GM19452 (cell line): ENCODE data around the gene INPP4B.

Source experiments
- ATAC-seq: cut with Tn5 transposase; IDR thresholded peaks from one replicate; pipeline ENCODE4 v1.9.1; 2021; ENCODE audit not compliant: unreplicated experiment

INPP4B gene

DNA sequence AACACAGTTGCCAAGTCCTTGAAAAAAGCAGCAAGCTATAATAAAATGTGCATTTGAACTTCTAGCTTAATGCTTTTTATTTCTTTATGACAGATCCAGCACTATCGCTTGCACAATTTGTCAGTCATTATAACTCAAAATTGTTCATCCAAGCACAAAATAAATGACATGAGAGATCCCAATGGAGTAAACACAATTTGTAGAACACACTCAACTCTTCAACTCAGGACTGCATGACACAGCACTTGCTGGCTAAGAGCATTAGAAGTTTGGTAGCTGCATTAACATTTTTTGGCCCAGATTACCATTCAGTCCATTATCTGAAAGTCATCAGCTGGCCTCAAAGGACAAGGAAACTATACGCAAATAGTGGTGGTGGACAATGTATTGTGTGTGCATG is 530.1 kb downstream of the INPP4B start:
- no peak for ATAC-seq

DNA sequence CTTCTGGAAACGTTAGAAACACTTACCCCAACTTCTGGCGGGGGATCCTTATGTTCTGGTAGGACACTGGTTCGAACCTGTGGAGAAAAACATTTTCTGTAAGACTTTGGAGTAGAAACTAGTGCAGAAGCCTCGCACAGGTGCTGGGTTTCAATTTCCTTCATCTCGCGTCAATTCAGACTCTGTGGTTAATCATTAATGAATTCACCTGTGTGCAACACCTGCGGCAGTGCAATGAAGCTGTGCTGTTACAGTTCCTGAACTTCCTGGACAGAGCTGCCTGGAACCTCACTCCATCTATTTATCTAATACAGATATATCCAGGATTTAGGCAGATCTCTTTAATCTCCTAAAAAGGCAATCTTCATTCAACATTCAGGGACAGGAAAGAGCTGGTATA is 531.4 kb downstream of the INPP4B start:
- ATAC-seq = no peak

DNA sequence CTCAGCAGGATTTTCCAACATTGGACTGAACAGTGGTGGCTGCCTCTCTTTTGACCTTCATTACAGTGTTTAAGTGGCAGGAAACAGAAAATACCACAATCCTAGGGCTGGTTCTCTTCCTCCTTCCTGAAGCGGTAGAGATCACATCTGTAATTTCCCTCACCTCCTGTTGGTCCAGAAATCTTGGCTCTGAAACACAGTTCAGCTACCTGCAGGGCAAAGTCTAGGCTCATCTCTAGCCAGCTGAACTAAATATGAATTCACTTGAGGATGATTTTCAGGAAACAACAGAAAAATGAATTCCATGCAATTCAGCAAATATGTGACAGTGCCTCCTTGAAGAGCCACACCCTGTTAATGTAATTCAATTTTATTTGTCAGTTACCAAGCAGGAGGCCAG is 531.9 kb downstream of the INPP4B start:
- ATAC-seq = no peak

DNA sequence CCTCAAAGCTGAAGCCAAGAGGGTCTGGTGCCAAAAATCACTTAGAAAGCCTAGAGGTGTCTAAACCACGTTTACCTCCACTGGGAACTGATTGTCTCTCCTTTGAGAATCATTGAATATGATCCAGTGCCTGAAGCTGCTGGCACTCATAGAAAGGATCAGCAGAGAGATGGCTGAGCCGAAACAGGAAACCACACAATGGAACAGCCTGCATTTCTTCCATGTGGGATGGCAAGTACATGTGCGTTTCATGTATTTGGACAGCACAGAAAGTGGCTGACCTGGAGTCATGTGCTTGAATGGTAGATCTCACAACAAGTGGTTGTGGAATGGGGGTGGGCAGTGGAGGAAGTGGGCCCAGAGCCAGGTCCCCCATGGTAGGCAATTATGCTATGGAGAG is 533.7 kb downstream of the INPP4B start:
- no peak for ATAC-seq

DNA sequence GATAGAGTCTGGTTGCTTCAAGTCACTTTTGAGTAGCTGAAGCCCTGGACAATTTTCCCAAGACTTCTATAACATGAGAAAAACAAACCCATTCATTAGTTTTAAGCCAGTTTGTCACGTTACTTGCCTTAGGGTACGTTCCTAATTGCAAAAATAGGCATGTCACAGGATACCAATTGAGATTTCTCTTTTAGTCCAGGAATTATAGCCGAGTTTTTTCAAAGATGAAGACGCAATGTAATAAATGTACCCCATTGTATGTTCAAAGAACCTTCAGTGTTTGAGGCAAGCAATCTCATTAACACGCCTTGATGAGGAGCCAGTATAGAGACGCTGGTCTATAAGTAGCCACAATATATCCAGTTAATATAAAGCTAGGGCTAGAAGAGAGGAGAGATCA is 534.2 kb downstream of the INPP4B start:
- no peak for ATAC-seq

DNA sequence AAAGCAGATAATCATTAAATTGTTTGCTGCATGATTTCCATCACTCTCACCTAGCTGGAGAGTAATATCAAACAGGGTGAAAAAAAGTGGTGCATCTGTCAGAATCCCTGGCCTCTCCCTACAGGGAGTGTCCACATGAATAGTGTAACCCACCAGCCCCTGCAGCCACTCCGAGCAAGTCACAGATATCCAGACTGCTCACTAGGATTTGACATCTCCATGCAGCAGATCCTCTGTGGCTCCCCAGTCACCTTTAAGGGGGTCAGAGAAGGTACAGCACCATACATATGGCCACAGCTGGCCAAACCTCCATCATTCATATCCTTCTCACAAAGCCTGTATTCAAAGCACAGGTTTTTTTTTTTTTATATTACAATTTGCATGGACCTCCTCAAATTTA is 536.3 kb downstream of the INPP4B start:
- ATAC-seq = no peak

DNA sequence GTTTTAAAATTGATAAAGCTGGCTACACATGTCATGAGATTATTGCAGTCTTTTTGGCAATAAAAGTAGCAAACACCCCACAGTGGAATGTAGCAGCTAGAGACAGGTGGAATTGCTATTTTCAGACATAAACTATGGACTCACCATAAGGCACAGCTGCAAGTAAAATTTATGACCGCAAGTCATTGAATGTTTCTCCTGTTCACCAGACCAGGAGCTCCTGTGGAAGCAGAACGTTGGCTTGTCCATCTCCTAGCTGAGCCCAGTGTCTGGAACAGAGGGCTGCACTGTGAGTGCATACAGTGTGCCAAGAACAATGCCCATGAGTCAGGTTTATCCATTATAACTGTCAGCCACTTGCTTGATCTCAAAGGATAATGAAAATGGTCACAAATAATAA is 538.2 kb downstream of the INPP4B start:
- ATAC-seq = no peak

- no peak for ATAC-seq
These were observed 548.8 kb downstream of the INPP4B start for GRCh38 chr4:142297313-142297712.

DNA sequence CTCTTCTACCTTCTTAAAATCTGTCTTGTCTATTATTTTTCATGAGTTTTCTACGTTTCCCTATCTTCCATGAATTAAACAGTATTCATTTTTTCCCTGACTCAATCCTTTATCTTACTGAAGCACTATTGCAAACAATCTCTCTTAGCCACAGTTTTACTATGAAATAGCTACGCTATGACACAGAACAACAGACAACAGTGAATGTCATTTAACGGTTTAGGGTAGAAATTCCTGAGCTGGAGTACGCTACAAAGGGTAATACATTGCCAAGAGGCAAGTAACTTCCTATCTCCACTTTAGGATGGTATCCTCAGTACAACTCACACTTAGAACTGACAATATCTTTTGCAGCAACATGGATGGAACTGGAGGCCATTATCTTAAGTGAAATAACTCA is 552.6 kb downstream of the INPP4B start:
- ATAC-seq = no peak

DNA sequence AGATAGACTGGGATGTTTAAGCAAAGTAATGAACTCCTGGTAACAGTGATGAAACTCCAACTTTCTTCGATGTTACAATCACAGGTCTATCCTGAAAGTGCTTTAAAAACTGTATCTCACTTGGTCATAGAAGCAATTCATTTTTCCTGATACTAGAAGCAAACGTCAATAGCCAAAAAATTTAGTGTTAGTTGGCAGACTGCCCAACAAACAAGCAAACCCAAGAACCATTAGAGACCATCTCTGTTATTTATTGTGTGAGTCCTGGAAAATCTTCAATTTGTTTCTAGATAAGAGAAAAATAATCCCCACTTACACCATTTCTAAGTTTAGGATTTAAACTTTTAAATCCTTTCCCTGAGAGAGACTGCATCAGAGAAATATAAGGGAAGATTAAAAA is 553.9 kb downstream of the INPP4B start:
- ATAC-seq = no peak

GRCh38 chr4:142291299-142292050 is 554.6 kb downstream of the INPP4B start:
- no peak for ATAC-seq

DNA sequence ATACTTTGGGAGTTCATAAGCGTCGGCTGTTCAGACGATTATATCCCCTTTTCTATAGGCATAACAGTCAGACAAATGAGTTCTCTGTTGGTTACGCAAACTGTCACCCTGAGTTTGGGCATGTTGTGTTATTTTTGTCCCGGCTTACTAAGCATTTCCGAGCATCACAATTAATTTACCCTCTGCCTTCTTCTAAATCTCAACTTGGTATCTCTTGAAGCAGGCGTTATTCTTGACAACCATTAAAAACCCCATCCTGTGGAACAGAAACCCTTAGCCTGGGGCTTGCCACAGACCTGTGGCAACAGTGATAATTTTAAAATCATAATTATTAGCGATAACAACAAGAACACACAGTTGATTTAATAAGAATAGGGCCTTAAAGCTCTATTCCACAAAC is 558.7 kb downstream of the INPP4B start:
- ATAC-seq = no peak

GRCh38 chr4:142285222-142285583 is 560.9 kb downstream of the INPP4B start:
- no peak for ATAC-seq

DNA sequence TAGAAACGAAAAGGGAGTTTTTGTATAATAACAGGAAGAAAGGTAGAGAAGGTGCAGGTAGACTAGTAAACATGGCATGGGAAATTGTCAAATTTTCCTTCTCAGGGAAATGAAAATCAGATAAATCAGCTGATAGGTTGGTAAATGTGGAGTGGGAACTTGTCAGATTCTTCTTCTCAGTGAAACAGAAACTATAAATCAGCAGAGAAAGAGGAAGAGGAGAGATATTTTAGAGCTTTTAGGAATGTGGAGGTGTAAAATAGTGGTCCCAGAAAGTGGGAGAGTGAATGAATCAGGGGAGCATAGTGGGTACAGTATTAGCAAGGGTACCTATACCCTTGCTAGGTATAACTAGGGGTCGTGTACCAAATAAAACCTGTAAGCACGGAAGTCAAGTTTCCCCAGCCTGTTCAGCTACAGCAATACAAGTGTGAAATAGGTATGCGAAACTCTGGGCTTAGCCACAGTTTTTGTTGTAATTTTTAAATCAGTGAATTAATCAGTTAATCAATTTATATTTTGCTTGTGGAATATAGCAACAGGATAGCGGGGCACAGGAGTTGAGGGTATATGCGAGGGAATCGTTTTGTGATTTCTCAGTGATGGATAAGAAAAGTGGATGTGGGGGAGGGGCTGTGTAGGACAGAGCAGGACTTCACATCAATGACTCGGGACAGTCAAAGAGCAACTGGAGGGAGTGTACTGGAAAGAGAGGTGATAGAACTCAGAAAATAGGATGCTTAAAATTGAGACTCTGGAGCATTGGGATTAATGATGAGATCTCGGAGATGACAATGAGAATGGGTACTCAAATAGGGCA is 561.5 kb downstream of the INPP4B start:
- no peak for ATAC-seq

DNA sequence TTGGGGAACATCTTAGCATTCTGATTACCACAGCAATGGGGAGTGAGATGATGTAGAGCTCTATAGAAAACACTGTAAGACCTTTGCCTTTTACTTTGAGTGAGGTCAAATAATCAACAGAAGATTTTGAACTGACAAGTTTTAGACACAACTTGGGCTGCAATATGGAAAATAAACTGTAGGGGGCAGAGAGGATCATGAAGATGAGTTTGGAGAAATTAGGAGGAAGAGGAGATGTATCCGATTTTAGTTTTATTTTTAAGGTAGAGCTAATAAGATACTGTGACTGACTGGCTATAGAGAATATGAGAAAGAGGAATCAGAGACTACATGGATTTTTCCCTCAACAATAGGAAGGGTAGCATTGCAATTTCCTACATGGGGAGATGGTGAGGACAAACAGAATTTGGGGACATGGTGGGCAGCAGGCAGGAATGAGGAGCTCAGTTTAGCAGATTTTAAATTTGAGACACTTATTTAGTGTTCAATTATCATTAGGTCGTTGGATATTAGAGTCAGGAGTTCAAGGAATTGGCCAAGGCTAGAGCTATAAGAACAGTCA is 563.1 kb downstream of the INPP4B start:
- no peak for ATAC-seq

- ATAC-seq = no peak
These were observed 564.1 kb downstream of the INPP4B start for GRCh38 chr4:142281999-142282398.

- no peak for ATAC-seq
These were observed 567.4 kb downstream of the INPP4B start for GRCh38 chr4:142278663-142279062.

DNA sequence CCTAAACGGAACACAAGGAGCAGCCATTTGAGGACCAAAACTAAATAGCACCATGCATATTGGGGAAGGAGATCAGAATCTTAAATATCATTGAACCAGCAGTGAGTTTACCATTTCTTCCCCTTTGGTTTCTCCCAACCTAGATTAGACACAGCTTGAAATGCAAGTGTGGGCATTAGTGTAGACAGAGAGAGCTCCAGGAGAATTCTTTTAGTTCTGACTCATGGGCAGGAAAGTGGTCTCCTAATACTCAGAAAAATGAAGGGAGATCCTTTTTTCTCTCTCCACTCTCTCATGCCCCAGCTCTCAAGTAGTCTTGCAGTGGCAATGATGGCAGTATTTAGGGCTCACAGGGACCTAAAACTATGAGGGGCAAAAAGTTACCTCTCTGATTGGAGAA is 567.9 kb downstream of the INPP4B start:
- no peak for ATAC-seq

GRCh38 chr4:142274137-142274536 is 572.0 kb downstream of the INPP4B start:
- ATAC-seq = no peak

DNA sequence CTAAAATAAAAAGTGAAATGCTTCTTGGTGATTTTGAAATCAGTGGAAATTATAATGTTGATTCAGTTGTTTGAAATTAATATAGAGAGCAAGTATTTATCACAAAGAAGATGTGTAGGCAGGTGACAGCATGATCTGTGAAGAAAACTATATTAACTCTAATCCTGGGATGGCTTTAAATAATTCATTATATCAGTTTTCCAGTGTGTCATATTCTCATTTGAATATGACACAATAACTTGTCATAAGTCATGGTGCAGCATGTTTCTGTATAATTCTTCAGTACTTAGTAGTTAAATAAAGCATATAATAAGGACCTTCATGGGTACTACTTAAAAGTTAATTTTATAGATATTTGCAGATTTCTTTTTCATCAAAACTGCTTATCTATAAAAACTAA is 573.6 kb downstream of the INPP4B start:
- no peak for ATAC-seq

- ATAC-seq = no peak
These were observed 574.3 kb downstream of the INPP4B start for GRCh38 chr4:142271832-142272231.

GRCh38 chr4:142267101-142267500 is 579.0 kb downstream of the INPP4B start:
- ATAC-seq = no peak
